Fibroblast of villous mesenchyme (primary cell): ENCODE data around the gene SH3GL1. TPM values are rescaled to one million over a fixed set of nuclear protein-coding genes. Genes with fewer than 3 reads are reported as not detected.

Source experiments
- DNase-seq: peaks from one replicate; pipeline ENCODE4 v3.0.0-alpha.2; 2010; ENCODE audit warnings: low read depth
- H3K4me3 ChIP-seq: 2 replicates; pipeline ENCODE4 v1.5.1; 2011; ENCODE audit warnings: low read depth, mild to moderate bottlenecking, low read length
- total RNA-seq: library from RNA; depleted of rRNA; stranded (reverse); fragments of >200 nt; gene quantifications from 2 replicates; pipeline ENCODE4 v1.2.3, GENCODE V29; 2012
- TF ChIP-seq, protein P1 (sequence below): IDR thresholded peaks from 2 replicates; pipeline ENCODE4 v1.5.1; 2012; ENCODE audit warnings: low read depth, mild to moderate bottlenecking, low read length; ENCODE audit not compliant: insufficient read depth

SH3GL1 gene
- total RNA-seq, 1 donor: 65.2 TPM

GRCh38 chr19:4327877-4328242, 72.5 kb downstream of the SH3GL1 start:
- DNase-seq: no peak
- TF ChIP-seq, protein P1, sequence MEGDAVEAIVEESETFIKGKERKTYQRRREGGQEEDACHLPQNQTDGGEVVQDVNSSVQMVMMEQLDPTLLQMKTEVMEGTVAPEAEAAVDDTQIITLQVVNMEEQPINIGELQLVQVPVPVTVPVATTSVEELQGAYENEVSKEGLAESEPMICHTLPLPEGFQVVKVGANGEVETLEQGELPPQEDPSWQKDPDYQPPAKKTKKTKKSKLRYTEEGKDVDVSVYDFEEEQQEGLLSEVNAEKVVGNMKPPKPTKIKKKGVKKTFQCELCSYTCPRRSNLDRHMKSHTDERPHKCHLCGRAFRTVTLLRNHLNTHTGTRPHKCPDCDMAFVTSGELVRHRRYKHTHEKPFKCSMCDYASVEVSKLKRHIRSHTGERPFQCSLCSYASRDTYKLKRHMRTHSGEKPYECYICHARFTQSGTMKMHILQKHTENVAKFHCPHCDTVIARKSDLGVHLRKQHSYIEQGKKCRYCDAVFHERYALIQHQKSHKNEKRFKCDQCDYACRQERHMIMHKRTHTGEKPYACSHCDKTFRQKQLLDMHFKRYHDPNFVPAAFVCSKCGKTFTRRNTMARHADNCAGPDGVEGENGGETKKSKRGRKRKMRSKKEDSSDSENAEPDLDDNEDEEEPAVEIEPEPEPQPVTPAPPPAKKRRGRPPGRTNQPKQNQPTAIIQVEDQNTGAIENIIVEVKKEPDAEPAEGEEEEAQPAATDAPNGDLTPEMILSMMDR: no peak
- peak overlapping the region; percentile 58 for H3K4me3 ChIP-seq

- peak; percentile 54 for DNase-seq
- peak overlapping the region; percentile 58 for H3K4me3 ChIP-seq
- TF ChIP-seq, protein P1: no peak
Observed at GRCh38 chr19:4327252-4327876, 73.0 kb downstream of the SH3GL1 start.

- TF ChIP-seq, protein P1: no peak
- peak overlapping the region; percentile 32 for H3K4me3 ChIP-seq
Observed at GRCh38 chr19:4326837-4327251, 73.5 kb downstream of the SH3GL1 start.

GRCh38 chr19:4326215-4326836, 74.0 kb downstream of the SH3GL1 start:
- no peak for DNase-seq
- TF ChIP-seq, protein P1: no peak
- no peak overlapping the region for H3K4me3 ChIP-seq

More at GRCh38 chr19:4326837-4327251, 73.5 kb downstream of the SH3GL1 start:
- DNase-seq: no peak

GRCh38 chr19:4324228-4324627, 76.1 kb downstream of the SH3GL1 start:
- TF ChIP-seq, protein P1: no peak
- DNase-seq: no peak
- no peak overlapping the region for H3K4me3 ChIP-seq

DNA sequence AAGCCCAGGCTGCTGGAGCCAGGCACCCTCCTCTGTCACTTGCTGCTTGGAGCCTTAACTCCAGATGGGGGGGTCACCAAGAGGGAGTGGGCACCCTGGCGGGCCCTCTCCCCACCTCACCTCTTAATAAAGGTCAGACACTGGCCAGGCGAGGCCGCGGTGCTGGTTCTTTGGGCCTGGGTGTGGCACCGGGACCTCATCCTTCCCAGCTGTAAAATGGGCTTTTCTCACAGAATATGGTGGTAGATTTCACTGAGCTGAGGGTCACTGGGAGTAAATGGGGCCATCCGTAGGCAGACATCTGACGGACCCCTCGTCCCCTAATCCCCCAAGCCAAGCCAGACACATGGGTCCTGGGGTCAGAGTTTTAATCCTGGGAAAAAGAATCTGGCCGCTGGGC, 76.7 kb downstream of the SH3GL1 start:
- no peak for DNase-seq

More for the DNA sequence above, 76.7 kb downstream of the SH3GL1 start:
- H3K4me3 ChIP-seq: no peak overlapping the region
- TF ChIP-seq, protein P1: no peak
